AG08396 (cell line): ENCODE results near the gene MCMBP.
"Not testable (repeated sequence)": the region's sequence is repeated elsewhere in the genome, so short reads cannot be mapped to it uniquely, and the experiment has no call there.

Source experiments
- DNase-seq: peaks from one replicate; pipeline ENCODE4 v3.0.0; 2012; ENCODE audit warnings: low spot score, mixed read lengths

Gene MCMBP

GRCh38 chr10:119872610-119872859, at the start of gene MCMBP:
TSS of gene MCMBP (minus strand) at chr10:119872843. CDS start at chr10:119872584, 259 bp downstream.
- no peak for DNase-seq

GRCh38 chr10:119919826-119920225, 47.2 kb upstream of the MCMBP start:
- no peak for DNase-seq

- DNase-seq, result no peak
Measured at GRCh38 chr10:119919271-119919670, 46.6 kb upstream of the MCMBP start.

- no peak for DNase-seq
Measured at GRCh38 chr10:119917777-119918176, 45.1 kb upstream of the MCMBP start.

- no peak for DNase-seq
Measured at GRCh38 chr10:119910689-119911088, 38.0 kb upstream of the MCMBP start.

- no peak for DNase-seq
Measured at GRCh38 chr10:119908166-119908565, 35.5 kb upstream of the MCMBP start.

GRCh38 chr10:119907695-119908094, 35.1 kb upstream of the MCMBP start:
- not testable (repeated sequence) for DNase-seq

GRCh38 chr10:119903946-119904666, 31.5 kb upstream of the MCMBP start:
- no peak for DNase-seq

- no peak for DNase-seq
Measured at GRCh38 chr10:119898577-119898976, 25.9 kb upstream of the MCMBP start.

GRCh38 chr10:119896937-119897770, 24.5 kb upstream of the MCMBP start:
- peak; percentile 28 for DNase-seq

GRCh38 chr10:119896061-119896655, 23.5 kb upstream of the MCMBP start:
- peak; percentile 70 for DNase-seq

- no peak for DNase-seq
Measured at GRCh38 chr10:119893845-119894427, 21.3 kb upstream of the MCMBP start.

GRCh38 chr10:119893074-119893473, 20.4 kb upstream of the MCMBP start:
- DNase-seq, result no peak

GRCh38 chr10:119892188-119893065, 19.8 kb upstream of the MCMBP start, which contains the start of gene SEC23IP:
TSS of gene SEC23IP (plus strand) at chr10:119892730. CDS start at chr10:119892783, 53 bp downstream.
- DNase-seq, result peak; percentile 94

- not testable (repeated sequence) for DNase-seq
Measured at GRCh38 chr10:119891849-119892187, 19.2 kb upstream of the MCMBP start.

GRCh38 chr10:119890307-119890706, 17.7 kb upstream of the MCMBP start:
- DNase-seq, result not testable (repeated sequence)

GRCh38 chr10:119889201-119889600, 16.6 kb upstream of the MCMBP start:
- DNase-seq, result not testable (repeated sequence)

- not testable (repeated sequence) for DNase-seq
Measured at GRCh38 chr10:119888715-119889114, 16.1 kb upstream of the MCMBP start.

GRCh38 chr10:119886070-119886469, 13.4 kb upstream of the MCMBP start:
- DNase-seq, result not testable (repeated sequence)

- DNase-seq, result not testable (repeated sequence)
Measured at GRCh38 chr10:119883901-119884611, 11.4 kb upstream of the MCMBP start.

GRCh38 chr10:119878524-119878923, 5.9 kb upstream of the MCMBP start:
- DNase-seq, result no peak
